IMR-90 (cell line): ENCODE data around the gene PCDH19. TPM values are rescaled to one million over a fixed set of nuclear protein-coding genes. Genes with fewer than 3 reads are reported as not detected.

Experiments
- ATAC-seq: fragments of 200-7000 bp; cut with Tn5 transposase; 2 replicates; pipeline ENCODE4 v1.9.1; 2020; ENCODE audit warnings: low read depth, mild to moderate bottlenecking, moderate library complexity
- BruUV-seq: library from RNA; stranded (reverse); fragments of 400-500 nt; replicated peaks from 2 replicates; lab custom pipeline; 2021; lab: Mats Ljungman, UMichigan
- CTCF ChIA-PET: fragments of 300-600 bp; formaldehyde crosslinking; extraction: SDS; loops from one replicate; lab custom pipeline; 2021; ENCODE audit warnings: antibody characterized with exemption; lab: Yijun Ruan, JAX
- POLR2A ChIA-PET: fragments of 300-600 bp; sonication (Branson Sonifier 250); formaldehyde crosslinking; loops from one replicate; lab custom pipeline; 2022; ENCODE audit warnings: antibody characterized with exemption; ENCODE audit not compliant: unreplicated experiment; lab: Charles Lee
- DNase-seq: peaks from one replicate; pipeline ENCODE4 v3.0.0; 2013
- H2AFZ ChIP-seq: replicated peaks from 2 replicates; pipeline ENCODE3; 2013; ENCODE audit warnings: low read length, mild to moderate bottlenecking; ENCODE audit not compliant: poor library complexity
- H2AK5ac ChIP-seq: 2 replicates; pipeline ENCODE4 v1.6.1; 2013; ENCODE audit warnings: low read depth, low read length, inconsistent platforms
- H2AK9ac ChIP-seq: replicated peaks from 2 replicates; pipeline ENCODE3; 2013; ENCODE audit warnings: mild to moderate bottlenecking, low read depth, low read length, moderate library complexity; ENCODE audit not compliant: poor library complexity
- H2BK120ac ChIP-seq: 2 replicates; pipeline ENCODE4 v1.6.1; 2013; ENCODE audit warnings: low read depth, low read length, inconsistent platforms
- H2BK15ac ChIP-seq: 3 replicates; pipeline ENCODE4 v1.6.1; 2013; ENCODE audit warnings: low read depth, low read length, inconsistent platforms
- H2BK20ac ChIP-seq: 2 replicates; pipeline ENCODE4 v1.6.1; 2013; ENCODE audit warnings: low read depth, mild to moderate bottlenecking, inconsistent platforms, low read length, moderate library complexity
- H2BK5ac ChIP-seq: 2 replicates; pipeline ENCODE4 v1.6.1; 2013; ENCODE audit warnings: mild to moderate bottlenecking, low read depth, low read length, inconsistent platforms; ENCODE audit not compliant: poor library complexity, severe bottlenecking
- H3K14ac ChIP-seq: replicated peaks from 2 replicates; pipeline ENCODE4 v1.6.1; 2013; ENCODE audit warnings: low read depth, low read length, inconsistent platforms
- H3K18ac ChIP-seq: 2 replicates; pipeline ENCODE4 v1.6.1; 2013; ENCODE audit warnings: low read depth, low read length, control low read depth
- H3K23ac ChIP-seq: 2 replicates; pipeline ENCODE4 v1.6.1; 2013; ENCODE audit warnings: low read depth, low read length, inconsistent platforms
- H3K27ac ChIP-seq: 2 replicates; pipeline ENCODE4 v1.5.1; 2013; ENCODE audit warnings: mild to moderate bottlenecking, control low read depth, low read length; ENCODE audit not compliant: insufficient read depth
- H3K27me3 ChIP-seq: 2 replicates; pipeline ENCODE4 v1.6.1; 2013; ENCODE audit warnings: low read length; ENCODE audit not compliant: control insufficient read depth, insufficient read depth
- H3K36me3 ChIP-seq: 2 replicates; pipeline ENCODE4 v1.6.1; 2013; ENCODE audit warnings: low read length, mixed read lengths; ENCODE audit not compliant: control insufficient read depth, insufficient read depth
- H3K4ac ChIP-seq: 2 replicates; pipeline ENCODE4 v1.6.1; 2013; ENCODE audit warnings: low read depth, low read length, inconsistent platforms
- H3K4me1 ChIP-seq: 2 replicates; pipeline ENCODE4 v1.6.1; 2013; ENCODE audit warnings: low read length, mixed read lengths; ENCODE audit not compliant: control insufficient read depth, insufficient read depth
- H3K4me2 ChIP-seq: 2 replicates; pipeline ENCODE4 v1.6.1; 2013; ENCODE audit warnings: low read depth, mild to moderate bottlenecking, control low read depth, low read length, moderate library complexity
- H3K4me3 ChIP-seq: 2 replicates; pipeline ENCODE4 v1.5.1; 2013; ENCODE audit warnings: low read depth, mild to moderate bottlenecking, control low read depth, low read length, moderate library complexity; ENCODE audit not compliant: insufficient read depth
- H3K56ac ChIP-seq: 2 replicates; pipeline ENCODE4 v1.6.1; 2013; ENCODE audit warnings: low read length, inconsistent platforms; ENCODE audit not compliant: insufficient read depth; ENCODE audit errors: extremely low read depth
- H3K79me1 ChIP-seq, 2 experiments: 2 replicates each; pipeline ENCODE4 v1.6.1; 2013; ENCODE audit warnings: low read length in 2 of 2, inconsistent platforms in 1 of 2, low read depth in 1 of 2
- H3K9ac ChIP-seq: 2 replicates; pipeline ENCODE4 v1.6.1; 2013; ENCODE audit warnings: low read depth, low read length, control low read depth
- H3K9me1 ChIP-seq: 2 replicates; pipeline ENCODE4 v1.6.1; 2013; ENCODE audit warnings: low read length, inconsistent platforms; ENCODE audit not compliant: insufficient read depth
- H3K9me3 ChIP-seq: 2 replicates; pipeline ENCODE4 v1.6.1; 2013; ENCODE audit warnings: low read length; ENCODE audit not compliant: control insufficient read depth, insufficient read depth
- H4K20me1 ChIP-seq: 2 replicates; pipeline ENCODE4 v1.6.1; 2013; ENCODE audit warnings: low read length, inconsistent platforms; ENCODE audit not compliant: insufficient read depth
- H4K5ac ChIP-seq: 2 replicates; pipeline ENCODE4 v1.6.1; 2013; ENCODE audit warnings: mild to moderate bottlenecking, low read depth, low read length, control low read depth
- H4K8ac ChIP-seq, 2 experiments: 2 replicates each; pipeline ENCODE4 v1.6.1; 2013; ENCODE audit warnings: low read depth in 2 of 2, low read length in 2 of 2, control low read depth in 1 of 2, inconsistent platforms in 1 of 2
- H4K91ac ChIP-seq: 2 replicates; pipeline ENCODE4 v1.6.1; 2013; ENCODE audit warnings: low read depth, low read length, inconsistent platforms; ENCODE audit not compliant: insufficient read depth
- BHLHE40 ChIP-seq: fragments of 150-350 bp; IDR thresholded peaks from 2 replicates; pipeline ENCODE4 v1.6.1; 2016; ENCODE audit warnings: mild to moderate bottlenecking, low read depth, low read length
- CEBPB ChIP-seq: IDR thresholded peaks from 2 replicates; pipeline ENCODE4 v1.6.1; 2012; ENCODE audit warnings: low read depth, low read length, improper control_type of control experiment
- MAFK ChIP-seq: IDR thresholded peaks from 2 replicates; pipeline ENCODE4 v1.6.1; 2012; ENCODE audit warnings: low read depth, low read length, improper control_type of control experiment
- MXI1 ChIP-seq: IDR thresholded peaks from 2 replicates; pipeline ENCODE4 v1.6.1; 2012; ENCODE audit warnings: low read depth, mild to moderate bottlenecking, low read length, moderate library complexity, borderline replicate concordance
- NFE2L2 ChIP-seq: fragments of 150-350 bp; IDR thresholded peaks from 2 replicates; pipeline ENCODE4 v1.6.1; 2016; ENCODE audit warnings: low read depth, mild to moderate bottlenecking, low read length
- POLR2A ChIP-seq: IDR thresholded peaks from 2 replicates; pipeline ENCODE4 v1.6.1; 2012; ENCODE audit warnings: mild to moderate bottlenecking, low read depth, low read length
- RAD21 ChIP-seq: IDR thresholded peaks from 2 replicates; pipeline ENCODE4 v1.6.1; 2012; ENCODE audit warnings: low read length, improper control_type of control experiment
- RCOR1 ChIP-seq: IDR thresholded peaks from 2 replicates; pipeline ENCODE4 v1.6.1; 2012; ENCODE audit warnings: mild to moderate bottlenecking, low read length, improper control_type of control experiment; ENCODE audit not compliant: insufficient replicate concordance
- RFX5 ChIP-seq: IDR thresholded peaks from 2 replicates; pipeline ENCODE4 v1.8.0; 2012; ENCODE audit warnings: low read depth, mild to moderate bottlenecking, low read length, moderate library complexity
- SMC3 ChIP-seq: fragments of 150-350 bp; IDR thresholded peaks from 2 replicates; pipeline ENCODE4 v1.6.1; 2016; ENCODE audit warnings: low read depth, mild to moderate bottlenecking, antibody characterized with exemption, low read length, moderate library complexity
- WGBS, 2 experiments: methylation state at CpG; one replicate each; pipeline versions ENCODE4 v1.1.5 to v1.1.7; 2013; ENCODE audit warnings: missing lambda C conversion rate in 2 of 2; ENCODE audit not compliant: insufficient read length in 1 of 2; ENCODE audit errors: extremely low coverage in 2 of 2; 5-methylcytosine and 5-hydroxymethylcytosine counted together
- dilution Hi-C: fragments of 300-500 bp; cut with HindIII; formaldehyde crosslinking; loops from one replicate; pipeline ENCODE4 v1.14.3; 2018; ENCODE audit warnings: low sequenced_read_pairs; ENCODE audit not compliant: unreplicated experiment
- in situ Hi-C: fragments of 300-500 bp; cut with MboI; formaldehyde crosslinking; loops from 3 replicates; pipeline ENCODE4 v1.14.3; 2019; ENCODE audit warnings: low sequenced_read_pairs, inconsistent platforms, mixed read lengths
- intact Hi-C: fragments of 100-400 bp; cut with micrococcal nuclease; formaldehyde crosslinking; loops from 2 replicates; pipeline ENCODE4 v1.10.0; 2022
- polyA plus RNA-seq, 3 experiments: library from polyadenylated mRNA; depleted of rRNA; stranded (reverse); fragments of >200 nt; gene quantifications; 2 replicates each; pipeline ENCODE4 v1.2.3, GENCODE V29; 2012; ENCODE audit warnings: low replicate concordance in 1 of 3
- total RNA-seq: library from RNA; depleted of rRNA; stranded (reverse); fragments of >200 nt; gene quantifications from 2 replicates; pipeline ENCODE4 v1.2.3, GENCODE V29; 2012
- TF ChIP-seq, protein P1 (sequence below): fragments of 150-350 bp; IDR thresholded peaks from 2 replicates; pipeline ENCODE4 v1.6.1; 2017; ENCODE audit warnings: mild to moderate bottlenecking, antibody characterized with exemption, low read length, low read depth
- TF ChIP-seq, protein P2 (sequence below): fragments of 150-350 bp; IDR thresholded peaks from 2 replicates; pipeline ENCODE4 v1.6.1; 2016; ENCODE audit warnings: low read depth, mild to moderate bottlenecking, low read length, moderate library complexity, borderline replicate concordance
- TF ChIP-seq, protein P3 (sequence below): conservative IDR thresholded peaks from 2 replicates; pipeline ENCODE4 v1.5.1; 2012; ENCODE audit warnings: mild to moderate bottlenecking, low read depth, low read length, improper control_type of control experiment

PCDH19 gene
- total and polyA plus RNA-seq, 2 of the 4 experiments (the other 2 are of a cell fraction) = not detected

DNA sequence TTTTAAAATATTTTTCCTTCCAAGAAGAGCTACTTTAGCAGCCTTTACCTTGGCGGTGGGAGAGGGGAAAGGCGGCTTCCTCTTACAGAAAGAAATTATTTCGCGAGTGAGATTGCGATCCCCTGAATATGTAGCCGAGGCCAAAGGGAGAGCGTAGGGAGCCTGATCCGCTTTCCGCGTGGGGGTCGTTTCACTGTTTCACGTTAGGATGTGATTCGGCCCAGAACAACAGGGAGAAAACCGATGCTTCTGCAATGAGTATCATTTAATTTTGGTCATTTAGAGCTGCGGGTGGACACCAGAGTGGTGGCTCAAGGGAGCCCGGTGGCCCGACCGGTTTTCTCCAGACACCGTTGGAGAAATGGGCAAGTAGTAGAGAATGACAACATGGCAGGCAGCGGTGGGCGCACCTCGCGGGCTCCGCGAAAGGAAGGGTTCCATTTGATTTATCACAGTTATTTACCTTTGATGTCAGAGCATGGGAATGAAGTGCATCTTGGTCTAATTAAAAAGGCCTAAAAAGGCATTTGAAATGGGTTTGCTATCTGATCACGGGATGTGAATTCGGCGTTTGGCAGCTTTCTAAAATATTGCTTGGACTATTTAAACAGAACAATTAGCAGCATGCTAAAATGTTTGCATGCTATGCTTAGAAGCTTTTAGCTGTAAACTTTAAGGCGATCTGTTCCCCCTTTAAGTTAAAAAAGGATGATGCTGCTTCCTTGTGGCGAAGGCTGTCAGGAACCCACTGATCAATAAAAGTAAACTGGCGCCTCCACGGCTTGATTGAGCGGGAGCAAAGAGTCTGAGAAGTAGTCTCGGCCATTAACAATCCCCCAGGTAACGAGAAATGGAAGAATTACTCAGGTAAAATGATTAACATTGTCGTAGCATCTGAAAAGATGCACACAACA is 2.0 kb upstream of the PCDH19 start:
- no peak overlapping the region for H2BK5ac ChIP-seq
- intact Hi-C loops = no loop called here
- H3K4me3 ChIP-seq = no peak overlapping the region
- H4K8ac ChIP-seq = no peak overlapping the region
- no peak overlapping the region for H3K27ac ChIP-seq
- no peaks in the 10 kb centered on the region for H3K4me1 ChIP-seq
- H4K91ac ChIP-seq = no peak overlapping the region
- in situ Hi-C loops = no loop called here
- ChIA-PET POLR2A (no interaction called here), CTCF (no interaction called here)
- no peak overlapping the region for H3K56ac ChIP-seq
- no peak for TF ChIP-seq NFE2L2
- TF ChIP-seq, protein P1, sequence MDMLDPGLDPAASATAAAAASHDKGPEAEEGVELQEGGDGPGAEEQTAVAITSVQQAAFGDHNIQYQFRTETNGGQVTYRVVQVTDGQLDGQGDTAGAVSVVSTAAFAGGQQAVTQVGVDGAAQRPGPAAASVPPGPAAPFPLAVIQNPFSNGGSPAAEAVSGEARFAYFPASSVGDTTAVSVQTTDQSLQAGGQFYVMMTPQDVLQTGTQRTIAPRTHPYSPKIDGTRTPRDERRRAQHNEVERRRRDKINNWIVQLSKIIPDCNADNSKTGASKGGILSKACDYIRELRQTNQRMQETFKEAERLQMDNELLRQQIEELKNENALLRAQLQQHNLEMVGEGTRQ = no peak
- TF ChIP-seq CEBPB = no peak
- no peak for TF ChIP-seq POLR2A
- TF ChIP-seq, protein P2, sequence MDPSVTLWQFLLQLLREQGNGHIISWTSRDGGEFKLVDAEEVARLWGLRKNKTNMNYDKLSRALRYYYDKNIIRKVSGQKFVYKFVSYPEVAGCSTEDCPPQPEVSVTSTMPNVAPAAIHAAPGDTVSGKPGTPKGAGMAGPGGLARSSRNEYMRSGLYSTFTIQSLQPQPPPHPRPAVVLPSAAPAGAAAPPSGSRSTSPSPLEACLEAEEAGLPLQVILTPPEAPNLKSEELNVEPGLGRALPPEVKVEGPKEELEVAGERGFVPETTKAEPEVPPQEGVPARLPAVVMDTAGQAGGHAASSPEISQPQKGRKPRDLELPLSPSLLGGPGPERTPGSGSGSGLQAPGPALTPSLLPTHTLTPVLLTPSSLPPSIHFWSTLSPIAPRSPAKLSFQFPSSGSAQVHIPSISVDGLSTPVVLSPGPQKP = no peak
- no peak for TF ChIP-seq MAFK
- no peak for TF ChIP-seq RFX5
- TF ChIP-seq, protein P3, sequence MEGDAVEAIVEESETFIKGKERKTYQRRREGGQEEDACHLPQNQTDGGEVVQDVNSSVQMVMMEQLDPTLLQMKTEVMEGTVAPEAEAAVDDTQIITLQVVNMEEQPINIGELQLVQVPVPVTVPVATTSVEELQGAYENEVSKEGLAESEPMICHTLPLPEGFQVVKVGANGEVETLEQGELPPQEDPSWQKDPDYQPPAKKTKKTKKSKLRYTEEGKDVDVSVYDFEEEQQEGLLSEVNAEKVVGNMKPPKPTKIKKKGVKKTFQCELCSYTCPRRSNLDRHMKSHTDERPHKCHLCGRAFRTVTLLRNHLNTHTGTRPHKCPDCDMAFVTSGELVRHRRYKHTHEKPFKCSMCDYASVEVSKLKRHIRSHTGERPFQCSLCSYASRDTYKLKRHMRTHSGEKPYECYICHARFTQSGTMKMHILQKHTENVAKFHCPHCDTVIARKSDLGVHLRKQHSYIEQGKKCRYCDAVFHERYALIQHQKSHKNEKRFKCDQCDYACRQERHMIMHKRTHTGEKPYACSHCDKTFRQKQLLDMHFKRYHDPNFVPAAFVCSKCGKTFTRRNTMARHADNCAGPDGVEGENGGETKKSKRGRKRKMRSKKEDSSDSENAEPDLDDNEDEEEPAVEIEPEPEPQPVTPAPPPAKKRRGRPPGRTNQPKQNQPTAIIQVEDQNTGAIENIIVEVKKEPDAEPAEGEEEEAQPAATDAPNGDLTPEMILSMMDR = no peak
- no peak for TF ChIP-seq MXI1
- TF ChIP-seq RCOR1 = no peak
- no peak for TF ChIP-seq SMC3
- no peak for TF ChIP-seq BHLHE40
- TF ChIP-seq RAD21 = no peak
- DNase-seq = no peak
- peaks cover 30% of the 10 kb centered on the region for H3K27me3 ChIP-seq
- 31% methylated on average over 10 of the region's 36 CpGs; no CpG with 5 or more reads in 1 of the 2 experiments for WGBS, 2 experiments
- H3K23ac ChIP-seq = no peak overlapping the region
- no peaks in the 10 kb centered on the region for H4K20me1 ChIP-seq
- H3K4me2 ChIP-seq = no peak overlapping the region
- H3K36me3 ChIP-seq = no peaks in the 10 kb centered on the region
- dilution Hi-C loops = no loop called here
- no peak overlapping the region for H3K18ac ChIP-seq
- no peaks in the 10 kb centered on the region for H3K79me1 ChIP-seq
- H2BK15ac ChIP-seq = no peak overlapping the region
- no peak overlapping the region for H2AK5ac ChIP-seq
- H3K9ac ChIP-seq = no peak overlapping the region
- BruUV-seq = no TSS peak
- ATAC-seq = no peak
- no peaks in the 10 kb centered on the region for H3K9me1 ChIP-seq
- no peak overlapping the region for H2BK120ac ChIP-seq
- peaks cover 12% of the 10 kb centered on the region for H3K9me3 ChIP-seq
- H2BK20ac ChIP-seq = no peak overlapping the region
- H2AFZ ChIP-seq = no peak overlapping the region
- no peak overlapping the region for H3K14ac ChIP-seq
- H4K5ac ChIP-seq = no peak overlapping the region
- no peak overlapping the region for H2AK9ac ChIP-seq
- no peak overlapping the region for H3K4ac ChIP-seq
